G401 (cell line): ENCODE results near the gene KNSTRN. TPM values are rescaled to one million over a fixed set of nuclear protein-coding genes. Genes with fewer than 3 reads are reported as not detected.
A peak's percentile ranks its signal among the peaks of the same experiment; 100 is the strongest.

ENCODE experiments used
- DNase-seq: peaks from one replicate; pipeline ENCODE4 v3.0.0-alpha.2; 2015; ENCODE audit warnings: low spot score
- in situ Hi-C: cut with HindIII; loops from 2 replicates; pipeline ENCODE4 v1.10.0; 2016; ENCODE audit warnings: low sequenced_read_pairs, mixed read lengths
- total RNA-seq: library from RNA; depleted of rRNA; stranded (reverse); fragments of >200 nt; shearing (Covaris generic); gene quantifications from 2 replicates; pipeline ENCODE4 v1.2.3, GENCODE V29; 2014

Gene KNSTRN
- total RNA-seq, 1 experiment from 2014 or later = 146 TPM

DNA sequence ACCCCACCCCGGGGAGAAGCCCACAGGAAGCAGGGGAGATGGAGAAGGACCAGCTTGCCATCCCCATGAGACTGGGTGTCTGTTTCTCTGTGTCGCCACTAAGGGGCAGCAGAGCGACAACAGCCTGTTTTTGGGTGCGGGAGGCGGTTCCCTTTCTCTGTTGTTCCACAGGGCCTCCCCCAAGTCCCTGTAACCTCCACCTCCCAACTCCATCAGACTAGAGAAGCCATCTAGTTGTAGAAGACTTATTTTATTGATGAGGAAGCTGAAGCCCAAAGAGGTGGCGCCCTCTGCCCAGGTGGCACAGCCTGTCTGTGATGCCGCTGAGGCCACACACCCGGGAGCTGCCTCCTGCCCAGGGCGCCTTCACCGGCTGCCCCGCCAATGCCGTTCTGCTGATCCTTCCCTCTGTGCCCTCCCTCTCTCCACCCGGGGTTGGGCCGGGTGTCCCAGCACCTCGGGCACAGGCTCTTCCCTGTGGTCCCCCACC, 37.8 kb upstream of the KNSTRN start:
- DNase-seq = peak; percentile 93
- in situ Hi-C loops = no loop called here

DNA sequence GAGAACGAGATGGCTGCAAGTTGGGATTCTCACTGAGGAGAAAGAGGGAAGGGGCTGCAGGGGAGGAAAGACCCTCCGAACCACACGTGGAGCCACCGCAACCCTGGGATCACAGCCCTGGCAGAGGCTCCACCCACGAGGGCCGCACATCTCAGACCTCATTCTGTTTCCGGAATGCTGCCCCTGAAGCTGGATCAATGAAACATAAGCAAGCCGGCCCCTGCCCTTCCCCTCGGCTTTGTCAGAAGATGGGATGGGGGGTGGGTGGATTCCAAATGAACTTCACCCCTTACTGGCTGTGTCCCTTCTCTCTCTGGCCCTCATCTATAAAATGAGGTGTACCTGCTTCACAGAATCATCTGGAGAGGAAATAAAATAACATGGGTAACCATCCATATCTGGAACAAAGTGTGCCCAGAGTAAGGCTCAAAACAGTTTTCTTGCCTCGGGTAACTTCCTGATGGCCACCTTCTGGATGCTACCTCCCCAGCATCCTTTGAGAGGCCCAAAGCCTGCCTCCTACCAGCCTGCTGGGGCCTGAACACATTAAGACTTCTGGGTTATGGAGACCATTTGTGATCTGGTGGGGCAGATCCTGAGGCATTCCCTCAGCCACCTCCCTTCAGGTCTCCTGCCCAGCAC, 37.2 kb upstream of the KNSTRN start:
- DNase-seq = no peak
- in situ Hi-C loops = no loop called here

DNA sequence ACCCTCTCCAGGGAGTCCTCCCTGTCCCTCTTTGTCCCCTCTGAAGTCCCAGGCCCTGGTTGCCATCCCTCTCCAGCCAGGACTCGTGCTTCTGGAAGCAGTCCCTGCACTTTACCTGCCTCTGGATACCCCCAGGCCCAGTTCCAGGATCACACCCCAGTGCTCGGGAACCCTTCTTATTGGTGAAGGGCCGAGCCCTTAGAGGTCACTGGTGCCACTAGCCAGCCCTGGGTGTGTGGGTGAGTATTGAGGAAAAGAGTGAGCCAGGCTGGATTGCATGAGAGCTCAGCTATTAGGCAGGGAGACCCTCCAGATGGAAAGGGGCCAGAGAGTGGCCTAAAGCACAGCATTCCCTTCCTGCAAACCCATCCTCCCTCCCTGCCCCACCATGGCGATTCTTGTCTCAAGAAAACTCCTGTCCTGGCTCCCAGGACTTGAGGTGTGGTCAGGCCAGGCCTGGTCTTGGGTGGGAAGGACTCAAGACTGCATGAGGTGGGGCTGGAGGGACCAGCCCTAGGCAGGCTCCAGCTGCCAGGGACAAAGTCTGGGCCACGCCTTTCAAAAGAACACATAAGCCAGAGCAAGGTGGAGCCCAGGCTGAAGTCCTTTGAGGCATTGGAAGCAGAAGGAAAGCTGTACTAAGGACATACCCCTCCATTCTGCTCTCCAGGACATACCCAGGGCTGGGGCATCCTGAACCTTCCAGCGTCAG, 36.5 kb upstream of the KNSTRN start:
- in situ Hi-C loops = no loop called here
- no peak for DNase-seq

DNA sequence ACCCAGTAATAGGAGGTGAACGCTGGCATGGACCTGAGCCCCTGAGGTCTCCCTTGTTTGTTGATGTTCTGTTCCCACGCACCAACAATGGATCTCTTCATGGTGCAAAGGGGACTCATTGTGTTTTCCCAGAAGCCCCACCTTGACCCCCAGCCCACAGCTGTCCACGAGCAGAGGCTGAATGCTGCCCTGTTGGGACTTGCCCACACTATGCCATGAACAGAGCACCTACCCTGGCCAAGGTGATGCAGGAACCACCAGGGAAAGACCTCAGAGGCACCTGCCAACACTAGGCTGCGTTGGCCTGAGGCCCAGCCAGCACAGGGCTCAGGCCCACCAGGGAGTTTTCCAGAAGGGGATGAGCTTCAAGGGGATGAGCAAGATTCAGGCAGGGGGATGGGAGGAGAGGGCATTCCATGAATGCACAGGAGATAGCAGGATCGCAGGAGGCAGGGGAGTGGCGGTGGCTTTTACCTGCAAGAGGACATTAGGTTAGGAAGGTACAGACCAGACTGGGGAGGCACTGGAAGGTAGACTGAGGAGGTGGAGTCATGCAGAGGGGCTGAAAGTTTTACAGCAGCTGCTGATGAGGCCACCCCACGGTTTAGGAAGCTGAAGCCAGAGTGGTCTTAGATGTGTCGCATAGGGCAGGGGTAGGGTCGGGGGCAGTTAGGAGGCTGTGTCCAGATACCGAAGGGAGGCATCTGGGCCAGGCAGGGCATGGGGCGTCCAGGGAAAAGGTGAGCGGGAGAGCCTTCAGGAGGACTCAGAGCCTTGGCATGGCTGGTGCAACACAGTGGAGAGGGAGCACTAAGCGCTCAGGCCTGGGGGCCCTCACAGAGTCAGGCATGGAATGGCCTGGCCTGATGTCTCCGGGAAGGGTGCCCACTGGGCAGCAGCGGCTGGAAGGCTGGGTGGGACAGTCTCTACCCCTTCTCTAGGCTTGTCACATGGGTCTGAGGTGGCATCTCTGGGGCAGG, 35.7 kb upstream of the KNSTRN start:
- in situ Hi-C loops = no loop called here
- DNase-seq = no peak

DNA sequence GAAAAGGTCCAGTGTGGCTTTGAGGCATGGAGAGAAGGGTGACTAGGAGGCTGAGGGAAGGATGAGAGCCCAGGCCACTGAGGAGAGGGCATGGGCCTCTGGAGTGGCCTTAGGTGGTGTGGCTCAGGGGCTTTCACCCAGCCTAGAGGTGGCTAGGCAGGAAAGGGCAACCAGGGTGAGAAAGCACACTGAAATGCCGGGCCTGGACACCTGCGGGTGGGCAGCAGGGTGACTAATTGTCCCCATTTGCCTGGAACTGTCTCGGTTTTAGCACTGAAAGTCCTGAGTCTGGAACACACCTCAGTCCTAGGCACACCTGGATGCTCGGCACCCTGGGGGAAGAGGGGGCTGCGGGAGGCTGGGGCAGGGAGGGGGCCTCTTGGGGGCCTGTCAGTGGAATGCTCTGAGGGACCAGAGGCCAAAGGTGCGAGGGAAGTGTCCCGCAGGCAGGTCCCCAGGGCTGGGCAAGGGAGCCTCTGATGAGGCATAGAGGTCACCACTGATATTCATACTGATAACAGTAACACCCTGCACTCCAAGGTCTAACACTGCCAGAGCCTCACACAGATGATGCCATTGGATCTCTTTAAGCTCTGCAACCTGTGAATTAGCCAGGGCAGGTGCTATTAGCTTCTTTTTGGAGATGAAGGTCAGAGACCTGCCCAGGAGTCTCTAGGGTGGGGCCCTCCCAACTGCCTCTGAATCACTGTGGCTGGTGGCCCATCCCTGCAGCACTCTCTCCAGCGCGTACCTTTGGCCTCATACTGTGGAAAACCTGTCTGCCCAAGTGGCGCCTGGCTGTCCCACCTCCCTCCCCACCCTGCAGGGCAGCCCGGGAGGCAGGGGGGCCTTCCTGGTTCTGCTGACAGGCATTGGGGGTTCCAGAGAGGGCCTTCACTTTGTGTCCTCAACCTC, 34.7 kb upstream of the KNSTRN start:
- DNase-seq = no peak
- in situ Hi-C loops = no loop called here

DNA sequence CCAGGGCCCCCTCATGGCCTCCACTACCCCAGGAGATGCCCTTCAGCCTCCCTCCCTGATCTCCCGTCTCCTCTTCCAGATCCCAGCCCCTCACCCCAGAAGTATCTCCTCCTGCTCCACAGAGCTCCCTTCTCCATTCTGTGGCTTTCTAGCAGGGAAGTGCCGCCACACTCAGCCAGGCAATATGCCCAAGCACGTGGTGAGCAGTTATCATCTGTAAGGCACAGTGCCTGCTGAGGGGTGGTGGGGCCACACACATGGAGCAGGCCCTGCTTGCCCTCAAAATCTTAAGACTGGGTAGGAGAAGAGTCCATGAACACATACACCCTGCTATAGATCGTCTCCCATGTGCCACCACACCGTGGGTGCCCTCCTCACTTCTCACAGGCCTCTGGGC, 34.0 kb upstream of the KNSTRN start:
- DNase-seq = no peak
- in situ Hi-C loops = no loop called here

DNA sequence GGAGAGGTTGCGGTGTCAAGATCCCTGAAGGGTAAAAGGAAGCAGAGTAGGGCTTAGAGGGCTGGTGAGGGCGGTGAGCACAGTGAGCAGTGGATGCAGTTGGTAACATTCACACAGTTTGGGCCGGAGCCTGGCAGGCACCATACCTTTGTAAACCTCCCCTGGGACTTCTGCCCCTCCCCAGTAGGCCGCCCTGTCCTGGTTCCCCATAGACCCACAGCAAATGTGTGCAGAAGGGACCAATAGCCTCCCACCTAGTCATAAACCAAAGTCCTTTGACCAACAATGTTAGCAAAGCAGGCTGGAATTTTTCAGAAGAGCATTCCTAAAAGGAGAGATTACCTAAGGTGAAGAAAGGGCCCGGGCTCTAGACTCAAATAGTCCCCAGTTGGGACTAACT, 33.4 kb upstream of the KNSTRN start:
- DNase-seq = no peak
- in situ Hi-C loops = no loop called here

DNA sequence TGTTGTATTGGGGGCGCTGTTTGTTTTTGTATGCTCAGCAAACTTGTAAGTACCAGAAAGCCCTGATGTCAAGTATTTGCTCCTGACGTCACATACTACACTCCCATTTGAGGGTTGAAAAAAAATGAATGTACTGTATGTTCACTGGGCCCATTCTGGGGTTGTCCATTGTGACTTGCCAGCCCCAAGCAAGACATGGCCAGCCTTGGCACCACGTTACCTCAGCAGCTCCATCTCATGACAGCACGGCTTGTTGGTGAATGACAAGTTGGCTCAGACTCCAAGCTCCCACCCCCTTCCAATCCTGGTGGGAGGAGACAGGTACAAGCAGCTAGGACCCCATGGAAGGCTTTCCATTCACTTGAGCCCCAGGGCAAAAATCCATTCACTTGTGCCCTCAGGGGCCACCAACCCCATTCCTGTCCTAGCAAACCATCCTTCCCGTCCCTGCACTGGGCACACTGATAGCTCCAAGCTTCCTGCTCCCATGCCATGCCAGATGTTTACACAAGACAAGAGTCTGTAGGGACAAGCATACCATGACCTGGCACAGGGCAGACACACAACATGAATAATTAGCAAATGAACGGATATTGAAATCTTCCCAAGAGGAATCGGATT, 30.1 kb upstream of the KNSTRN start:
- in situ Hi-C loops = no loop called here
- DNase-seq = no peak

DNA sequence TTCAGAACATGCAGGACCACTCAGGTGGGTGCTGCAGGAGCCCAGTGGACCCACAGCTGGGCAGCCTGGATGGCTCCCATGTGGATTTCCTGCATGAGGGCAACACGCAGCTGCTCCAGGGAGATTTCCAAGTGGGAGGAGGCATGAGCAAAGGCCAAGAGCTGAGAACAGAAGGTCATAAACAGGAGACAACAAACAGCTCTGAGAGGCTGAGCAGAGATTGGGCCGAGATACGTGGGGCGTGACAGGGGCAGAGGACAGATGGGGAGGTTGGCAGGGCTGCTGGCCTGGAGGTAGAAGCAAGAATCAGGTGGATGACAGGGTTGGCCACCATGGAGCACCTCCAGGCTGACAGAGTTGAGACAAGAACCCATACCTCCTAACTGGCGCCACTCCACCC, 28.8 kb upstream of the KNSTRN start:
- in situ Hi-C loops = no loop called here
- DNase-seq = peak; percentile 83

DNA sequence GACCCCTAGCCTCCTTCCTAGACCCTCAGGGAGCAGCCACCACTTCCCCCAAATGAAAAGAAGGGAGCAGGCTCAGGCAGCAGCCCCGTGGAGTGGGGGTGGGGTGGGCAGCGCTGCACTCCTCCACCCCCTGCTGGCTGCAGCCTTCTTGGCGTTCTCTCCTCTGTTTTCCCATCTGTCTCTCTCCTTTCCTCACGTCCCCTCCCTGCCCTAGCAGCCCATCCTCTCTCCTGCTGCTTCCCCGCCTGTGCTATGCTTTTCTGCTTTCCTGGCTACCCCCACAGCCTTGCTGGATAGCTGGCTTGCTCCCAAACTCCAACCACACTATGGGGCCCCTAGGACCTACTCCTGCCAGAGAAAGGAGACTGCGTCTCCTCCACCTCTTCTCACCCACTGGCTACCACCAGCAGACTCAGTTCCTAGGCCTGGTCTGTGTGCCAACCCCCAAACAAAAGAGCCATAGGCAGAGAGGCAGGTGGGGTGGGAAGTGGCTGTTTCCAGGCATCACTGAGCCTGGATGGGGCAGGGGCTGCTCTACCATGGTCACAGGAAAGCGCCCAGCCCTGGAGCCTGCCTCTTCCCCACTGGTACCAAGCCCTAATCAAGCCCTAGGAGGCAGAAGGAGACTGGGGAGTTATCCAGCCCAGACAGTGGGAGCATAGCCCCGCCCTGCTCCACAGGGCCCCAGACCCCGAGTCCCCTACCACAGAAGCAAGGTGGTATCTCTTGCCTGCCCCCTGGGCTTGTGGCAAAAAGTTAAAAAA, 27.9 kb upstream of the KNSTRN start:
- peak; percentile 96 for DNase-seq
- in situ Hi-C loops = no loop called here

DNA sequence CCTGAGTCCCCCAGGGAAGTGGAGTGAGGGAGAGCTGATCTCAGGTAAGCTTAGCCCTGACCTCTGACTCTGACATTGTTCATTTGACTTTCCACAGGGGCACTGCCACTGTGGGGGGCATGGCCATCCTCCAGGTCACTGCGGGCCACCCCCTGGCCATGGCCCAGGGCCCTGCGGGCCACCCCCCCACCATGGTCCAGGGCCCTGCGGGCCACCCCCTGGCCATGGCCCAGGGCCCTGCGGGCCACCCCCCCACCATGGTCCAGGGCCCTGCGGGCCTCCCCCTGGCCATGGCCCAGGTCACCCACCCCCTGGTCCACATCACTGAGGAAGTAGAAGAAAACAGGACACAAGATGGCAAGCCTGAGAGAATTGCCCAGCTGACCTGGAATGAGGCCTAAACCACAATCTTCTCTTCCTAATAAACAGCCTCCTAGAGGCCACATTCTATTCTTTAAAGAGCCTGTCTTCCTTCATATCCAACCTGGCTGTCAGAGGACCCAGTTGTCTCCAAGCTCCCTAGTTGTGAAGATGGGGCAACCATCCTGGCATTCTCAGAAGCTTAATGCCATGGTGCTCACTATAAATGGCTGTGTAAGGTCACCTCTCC, 26.4 kb upstream of the KNSTRN start:
- in situ Hi-C loops = no loop called here
- DNase-seq = no peak

DNA sequence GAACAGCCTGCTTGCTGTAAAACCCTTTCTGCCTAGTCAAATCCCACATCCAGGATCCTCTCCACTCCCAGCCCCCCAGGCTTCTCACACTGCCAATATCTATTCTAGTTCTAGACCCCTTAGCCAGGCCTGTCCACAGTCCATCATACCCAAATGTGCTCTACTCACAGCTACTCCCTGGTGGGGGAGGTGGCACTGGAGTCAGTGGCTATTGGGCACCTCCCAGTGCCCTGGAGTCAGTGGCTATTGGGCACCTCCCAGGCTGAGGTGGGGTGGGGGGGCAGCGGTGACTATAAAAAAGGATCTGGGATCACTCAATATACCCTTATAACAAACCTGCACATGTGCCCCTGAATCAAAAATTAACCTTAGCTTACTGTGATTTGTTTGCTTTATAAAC, 25.3 kb upstream of the KNSTRN start:
- DNase-seq = no peak
- in situ Hi-C loops = no loop called here

DNA sequence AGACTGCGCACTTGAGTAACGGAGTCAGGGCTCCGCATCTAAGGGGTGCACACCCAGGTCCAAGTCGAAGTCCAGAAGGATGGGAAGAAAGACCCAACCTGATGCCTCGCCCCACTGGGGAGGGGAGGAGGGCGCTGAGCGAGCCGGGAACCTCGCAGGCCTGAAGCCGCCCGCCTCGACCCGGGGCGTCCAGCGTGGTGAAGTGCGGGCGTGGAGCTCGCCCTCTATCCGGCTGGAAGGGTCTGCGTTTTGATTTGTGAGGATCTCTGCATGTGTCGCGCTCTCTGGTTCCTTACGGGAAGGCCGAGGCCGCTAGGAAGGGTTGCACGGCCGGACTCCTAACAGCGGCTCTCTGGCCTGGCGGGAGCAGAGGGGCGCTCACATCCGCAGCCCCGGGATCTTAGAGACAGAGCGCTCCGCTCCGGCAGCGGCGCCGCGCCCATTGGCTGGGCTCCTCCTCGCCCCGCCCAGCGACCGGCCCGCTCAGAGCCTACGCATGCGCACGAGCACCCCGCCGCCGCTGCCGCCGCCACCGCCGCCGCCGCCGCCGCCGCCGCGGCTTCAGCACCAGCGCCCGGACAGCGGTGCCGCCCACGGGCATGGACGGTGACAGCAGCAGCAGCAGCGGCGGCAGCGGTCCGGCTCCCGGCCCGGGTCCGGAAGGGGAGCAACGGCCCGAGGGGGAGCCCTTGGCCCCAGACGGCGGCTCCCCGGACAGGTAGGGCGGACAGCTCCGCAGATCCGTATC, 24.6 kb upstream of the KNSTRN start, which contains the start of gene DISP2:
Gene DISP2 (plus strand): TSS at position 497 of the 748 bp plus-strand sequence. CDS start 103 bp downstream, at position 600.
- in situ Hi-C loops = no loop called here

DNA sequence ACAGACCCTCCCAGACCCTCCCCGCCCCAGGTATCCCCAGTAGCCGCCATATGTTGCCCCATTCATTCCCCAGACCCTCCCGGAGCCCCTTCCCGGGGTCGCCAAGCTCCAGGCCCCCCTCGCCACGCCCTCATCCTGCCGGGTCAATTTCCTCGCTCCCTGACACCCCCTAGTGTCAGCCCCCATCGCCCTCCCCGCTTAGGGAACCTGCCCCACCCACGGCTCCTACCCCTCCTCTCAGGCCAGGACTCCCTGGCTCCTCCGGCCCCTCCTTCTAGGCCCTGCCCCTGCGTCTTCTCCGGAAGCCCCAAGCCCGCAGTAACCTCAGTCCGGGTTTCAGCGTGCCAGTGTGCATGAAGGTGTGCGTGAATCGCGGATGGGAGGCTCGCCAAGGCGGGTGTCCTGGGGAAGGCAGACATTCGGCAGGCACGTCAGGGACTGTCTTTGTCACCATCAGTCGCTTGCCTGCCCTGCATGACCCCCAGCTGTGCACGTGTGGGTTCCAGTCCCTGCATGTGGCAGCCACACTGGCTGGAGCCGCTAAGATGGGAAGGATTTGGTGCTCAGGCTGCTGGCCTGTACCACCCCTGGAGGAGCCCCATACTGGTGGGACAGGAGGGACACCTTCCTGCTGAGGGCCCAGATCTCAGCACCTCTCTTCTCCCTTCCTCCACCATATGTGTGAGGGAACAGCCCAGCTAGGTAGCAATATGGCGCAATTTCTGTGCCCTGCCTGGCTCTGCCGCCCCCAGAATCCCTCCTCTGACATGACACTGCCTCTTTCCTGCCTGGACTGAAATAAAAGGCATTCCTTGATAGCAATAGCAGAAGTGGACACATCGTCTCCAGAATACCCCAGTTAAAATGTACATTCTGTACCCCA, 23.8 kb upstream of the KNSTRN start:
- in situ Hi-C loops = no loop called here
- peak; percentile 71 for DNase-seq

More for the DNA sequence above, 24.6 kb upstream of the KNSTRN start, which contains the start of gene DISP2:
- peak; percentile 90 for DNase-seq

DNA sequence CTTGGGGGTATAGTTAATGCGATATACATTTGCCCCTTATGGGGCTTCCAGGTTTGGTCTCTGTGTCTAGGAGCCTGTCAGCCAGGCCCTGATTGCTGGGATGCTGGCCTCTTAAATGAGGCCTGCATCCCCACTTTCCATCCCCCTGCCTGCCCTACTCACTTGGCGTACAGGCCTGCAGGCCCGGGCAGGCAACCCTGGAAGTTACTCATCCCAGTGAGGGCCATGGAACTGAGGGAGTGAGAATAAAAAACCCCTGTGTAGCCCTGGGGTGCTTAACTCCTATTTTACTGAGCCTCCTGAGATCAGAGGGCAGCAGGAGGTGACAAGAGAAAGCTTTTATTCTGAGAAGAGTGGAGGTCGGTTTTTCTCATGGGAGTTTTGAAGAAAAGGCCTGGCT, 22.5 kb upstream of the KNSTRN start:
- no peak for DNase-seq
- in situ Hi-C loops = no loop called here

DNA sequence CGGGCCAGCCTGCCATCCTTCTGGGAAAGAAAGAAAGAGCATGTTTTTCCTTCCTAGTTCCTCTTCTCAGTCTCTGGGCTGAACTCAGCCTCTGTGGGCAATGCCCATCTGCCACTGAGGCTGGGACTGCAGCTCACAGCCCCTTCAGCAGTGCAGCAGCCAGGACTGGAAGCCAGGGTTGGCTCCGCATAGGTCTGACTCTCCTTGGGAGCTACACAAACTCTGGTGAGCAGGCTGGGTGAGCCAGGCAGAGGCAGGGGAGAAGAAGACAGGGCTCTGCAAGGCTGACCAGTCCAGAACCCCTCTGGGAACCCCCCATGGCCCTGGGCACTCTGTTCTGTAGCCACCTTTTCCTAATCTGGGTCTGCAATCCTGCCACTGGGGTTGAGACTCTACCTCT, 20.9 kb upstream of the KNSTRN start:
- peak; percentile 70 for DNase-seq
- in situ Hi-C loops = no loop called here
